ENCODE results near the gene SLC25A23. TPM values are rescaled to one million over a fixed set of nuclear protein-coding genes. Genes with fewer than 3 reads are reported as not detected.

The SLC25A23 gene
- total RNA-seq, 1 donor from 2014 or later, result 51.7 TPM

DNA sequence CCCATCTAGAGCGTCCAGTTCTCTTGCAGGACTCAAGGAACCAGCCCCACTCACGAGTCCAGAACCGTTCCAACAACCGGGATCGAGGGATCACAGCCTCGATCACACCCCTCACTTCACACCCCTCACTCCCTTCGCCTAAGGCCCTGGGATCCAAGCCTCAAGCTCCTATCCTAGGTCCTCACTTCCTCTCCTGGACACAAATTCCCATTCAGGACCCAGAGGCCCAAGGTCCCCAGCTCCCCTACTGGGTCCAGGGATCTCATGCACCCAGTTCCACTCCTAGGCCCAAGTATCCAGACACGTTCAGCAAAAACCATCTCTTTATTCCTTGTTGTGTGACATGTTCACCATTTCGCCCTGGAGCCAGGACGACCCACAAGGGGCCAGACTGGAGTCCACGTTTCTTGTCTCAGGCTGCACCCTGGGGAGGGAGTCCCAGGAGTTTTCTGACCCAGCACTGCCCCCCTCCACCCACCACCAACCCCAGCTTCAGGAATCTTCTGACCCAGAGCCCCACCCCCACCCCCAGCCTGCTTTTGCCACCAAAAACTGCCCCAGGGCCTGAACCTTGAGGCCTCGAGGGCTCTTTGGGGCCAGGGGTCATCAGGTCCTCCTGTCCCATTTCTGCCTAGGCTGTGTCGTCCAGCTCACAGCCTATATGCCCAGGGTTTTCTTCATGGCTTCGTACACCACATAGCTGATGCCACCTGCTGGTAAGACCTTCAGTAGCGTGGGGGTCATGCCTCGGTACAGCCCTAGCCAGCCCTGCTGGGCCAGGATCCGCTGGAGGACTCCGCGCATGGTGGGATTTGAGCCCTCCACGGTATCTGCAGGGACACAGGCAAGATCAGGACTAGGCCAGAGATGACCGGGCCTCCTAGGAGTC, 33.6 kb downstream of the SLC25A23 start:
- H3K27ac Mint-ChIP-seq (ENCODE audit: unreplicated experiment), result peak overlapping the region; percentile 95
- TF ChIP-seq, protein P1, sequence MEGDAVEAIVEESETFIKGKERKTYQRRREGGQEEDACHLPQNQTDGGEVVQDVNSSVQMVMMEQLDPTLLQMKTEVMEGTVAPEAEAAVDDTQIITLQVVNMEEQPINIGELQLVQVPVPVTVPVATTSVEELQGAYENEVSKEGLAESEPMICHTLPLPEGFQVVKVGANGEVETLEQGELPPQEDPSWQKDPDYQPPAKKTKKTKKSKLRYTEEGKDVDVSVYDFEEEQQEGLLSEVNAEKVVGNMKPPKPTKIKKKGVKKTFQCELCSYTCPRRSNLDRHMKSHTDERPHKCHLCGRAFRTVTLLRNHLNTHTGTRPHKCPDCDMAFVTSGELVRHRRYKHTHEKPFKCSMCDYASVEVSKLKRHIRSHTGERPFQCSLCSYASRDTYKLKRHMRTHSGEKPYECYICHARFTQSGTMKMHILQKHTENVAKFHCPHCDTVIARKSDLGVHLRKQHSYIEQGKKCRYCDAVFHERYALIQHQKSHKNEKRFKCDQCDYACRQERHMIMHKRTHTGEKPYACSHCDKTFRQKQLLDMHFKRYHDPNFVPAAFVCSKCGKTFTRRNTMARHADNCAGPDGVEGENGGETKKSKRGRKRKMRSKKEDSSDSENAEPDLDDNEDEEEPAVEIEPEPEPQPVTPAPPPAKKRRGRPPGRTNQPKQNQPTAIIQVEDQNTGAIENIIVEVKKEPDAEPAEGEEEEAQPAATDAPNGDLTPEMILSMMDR (IDR thresholded peaks at IDR 0.05), result peak; percentile 14
- peak overlapping the region; percentile 28 for H3K4me3 Mint-ChIP-seq (ENCODE audit: unreplicated experiment)
- DNase-seq (ENCODE audit: low spot score), result no peak
- H3K4me1 Mint-ChIP-seq (ENCODE audit: low read depth), result peaks cover 28% of the 10 kb centered on the region
- peaks cover 3% of the 10 kb centered on the region for H3K36me3 Mint-ChIP-seq (ENCODE audit: low read depth)
- H3K9me3 Mint-ChIP-seq (ENCODE audit: low read depth), result no peaks in the 10 kb centered on the region
- peaks cover 2% of the 10 kb centered on the region for H3K27me3 Mint-ChIP-seq (ENCODE audit: low read depth)

GRCh38 chr19:6424939-6425731, 34.5 kb downstream of the SLC25A23 start:
- peaks cover 28% of the 10 kb centered on the region for H3K4me1 Mint-ChIP-seq (ENCODE audit: low read depth)
- peaks cover 3% of the 10 kb centered on the region for H3K36me3 Mint-ChIP-seq (ENCODE audit: low read depth)
- TF ChIP-seq, protein P1 (IDR thresholded peaks at IDR 0.05), result peak; percentile 2
- peak; percentile 100 for DNase-seq (ENCODE audit: low spot score)
- H3K9me3 Mint-ChIP-seq (ENCODE audit: low read depth), result no peaks in the 10 kb centered on the region
- peak overlapping the region; percentile 65 for H3K4me3 Mint-ChIP-seq (ENCODE audit: unreplicated experiment)
- peaks cover 1% of the 10 kb centered on the region for H3K27me3 Mint-ChIP-seq (ENCODE audit: low read depth)
- H3K27ac Mint-ChIP-seq (ENCODE audit: unreplicated experiment), result peak overlapping the region; percentile 95

GRCh38 chr19:6424195-6424938, 35.2 kb downstream of the SLC25A23 start, which contains the start of gene KHSRP:
Gene KHSRP, minus strand, starts transcription at chr19:6424811. Its CDS starts 110 bp downstream, at chr19:6424701.
- Mint-ChIP-seq H3K27ac (ENCODE audit: unreplicated experiment) (peak within 1 kb of the TSS; percentile 95), H3K9me3 (ENCODE audit: low read depth) (no peaks in the 10 kb centered on the region), H3K4me1 (ENCODE audit: low read depth) (peaks cover 28% of the 10 kb centered on the region), H3K27me3 (ENCODE audit: low read depth) (no peaks in the 10 kb centered on the region), H3K4me3 (ENCODE audit: unreplicated experiment) (peak within 1 kb of the TSS; percentile 85), H3K36me3 (ENCODE audit: low read depth) (peaks cover 6% of the 10 kb centered on the region)
- DNase-seq (ENCODE audit: low spot score), result no peak
- TF ChIP-seq, protein P1 (IDR thresholded peaks at IDR 0.05), result no peak

DNA sequence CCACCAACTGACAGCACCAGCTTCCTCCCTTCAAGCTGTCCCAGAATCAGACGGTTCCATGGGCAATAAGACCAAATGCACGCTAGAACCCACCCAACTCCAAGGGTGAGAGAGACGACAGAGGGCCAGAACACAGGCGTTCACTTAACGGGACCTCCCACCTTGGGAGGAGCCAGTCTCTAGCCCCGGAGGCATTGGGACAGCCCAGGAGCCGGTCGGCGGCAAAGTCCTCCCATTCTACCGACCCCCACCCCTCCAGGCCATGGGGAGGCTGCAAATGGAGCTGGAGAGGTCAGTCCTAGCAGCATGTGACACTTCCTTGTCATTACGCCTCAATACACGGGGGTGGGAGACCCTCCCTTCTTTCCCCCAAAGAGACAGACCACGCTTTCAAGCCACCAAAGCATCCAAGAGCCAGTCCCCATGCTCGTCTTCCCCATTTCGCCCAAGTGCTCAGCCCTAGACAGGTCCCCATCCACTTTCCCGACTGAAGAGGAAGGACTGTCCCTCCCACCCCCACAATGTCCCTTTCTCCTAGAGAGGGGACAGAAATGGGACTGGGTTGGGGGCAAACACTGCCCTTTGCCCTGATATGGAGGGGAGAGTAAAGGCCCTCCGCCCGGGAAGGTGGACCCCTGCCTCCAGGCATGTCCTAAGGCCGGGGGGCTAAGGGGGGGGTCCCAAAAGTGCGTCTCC, 35.9 kb downstream of the SLC25A23 start:
- H3K9me3 Mint-ChIP-seq (ENCODE audit: low read depth), result no peaks in the 10 kb centered on the region
- H3K4me3 Mint-ChIP-seq (ENCODE audit: unreplicated experiment), result peak overlapping the region; percentile 85
- H3K36me3 Mint-ChIP-seq (ENCODE audit: low read depth), result peaks cover 7% of the 10 kb centered on the region
- peaks cover 28% of the 10 kb centered on the region for H3K4me1 Mint-ChIP-seq (ENCODE audit: low read depth)
- TF ChIP-seq, protein P1 (IDR thresholded peaks at IDR 0.05), result no peak
- no peaks in the 10 kb centered on the region for H3K27me3 Mint-ChIP-seq (ENCODE audit: low read depth)
- peak overlapping the region; percentile 91 for H3K27ac Mint-ChIP-seq (ENCODE audit: unreplicated experiment)
- DNase-seq (ENCODE audit: low spot score), result no peak

Measured in chondrocyte (in vitro differentiated cells).